ENCODE data around the gene ESM1. TPM values are rescaled to one million over a fixed set of nuclear protein-coding genes. Genes with fewer than 3 reads are reported as not detected.

Gene ESM1
- total and polyA plus RNA-seq, 3 experiments from 2014 or later: 0.20 to 1.7 (median 0.37) TPM

- Mint-ChIP-seq H3K9me3 (peaks cover 0 to 18% (median 9%) of the 10 kb centered on the region in 5 donors), H3K4me3 (no peak overlapping the region), H3K36me3 (peaks cover 0 to 16% (median 0%) of the 10 kb centered on the region in 3 donors), H3K27ac (no peak overlapping the region), H3K27me3 (no peaks in the 10 kb centered on the region), H3K4me1 (peaks cover 0 to 5% (median 4%) of the 10 kb centered on the region in 3 donors)
- H3K4me1 ChIP-seq (ENCODE audit: insufficient read depth, low read length): no peaks in the 10 kb centered on the region
- no peaks in the 10 kb centered on the region for H3K9me3 ChIP-seq (ENCODE audit: low read length)
- POLR2A ChIA-PET: no interaction called here
- H3K27me3 ChIP-seq (ENCODE audit: insufficient read depth, low read length, poor library complexity, severe bottlenecking): no peaks in the 10 kb centered on the region
- H3K4me3 ChIP-seq (ENCODE audit: low read length): no peak overlapping the region
- DNase-seq: no peak
- H3K36me3 ChIP-seq (ENCODE audit: insufficient read depth, low read length): no peaks in the 10 kb centered on the region
- no peak overlapping the region for H3K27ac ChIP-seq (ENCODE audit: low read depth, low read length)
- CTCF ChIA-PET: interaction anchor here (1.3 to 7.7 kb wide), 2 partner anchors 13 to 189 kb away, joined by 5 to 34 read pairs; no protein-coding TSS in a partner anchor
These were observed 28.5 kb downstream of the ESM1 start for GRCh38 chr5:54956922-54957321.

GRCh38 chr5:54947187-54947586, 38.2 kb downstream of the ESM1 start:
- Histone ChIP-seq H3K36me3 (ENCODE audit: insufficient read depth, low read length) (no peaks in the 10 kb centered on the region), H3K4me1 (ENCODE audit: insufficient read depth, low read length) (no peaks in the 10 kb centered on the region), H3K4me3 (ENCODE audit: low read length) (no peak overlapping the region), H3K27ac (ENCODE audit: low read depth, low read length) (no peak overlapping the region), H3K9me3 (ENCODE audit: low read length) (no peaks in the 10 kb centered on the region), H3K27me3 (ENCODE audit: insufficient read depth, low read length, poor library complexity, severe bottlenecking) (no peaks in the 10 kb centered on the region)
- Mint-ChIP-seq H3K27me3 (no peaks in the 10 kb centered on the region), H3K4me1 (peaks cover 0 to 5% (median 4%) of the 10 kb centered on the region in 3 donors), H3K4me3 (no peak overlapping the region), H3K9me3 (peaks cover 0 to 5% (median 0%) of the 10 kb centered on the region in 5 donors), H3K36me3 (no peaks in the 10 kb centered on the region), H3K27ac (peak overlapping the region in 1 of 8 donors; percentile 37)
- ChIA-PET POLR2A (no interaction called here), CTCF (interaction anchor here (1.1 to 1.5 kb wide), 2 partner anchors 127 to 199 kb away, joined by 3 to 4 read pairs; no protein-coding TSS in a partner anchor)
- DNase-seq: no peak

GRCh38 chr5:54946306-54946819, 39.0 kb downstream of the ESM1 start:
- Mint-ChIP-seq H3K4me3 (no peak overlapping the region), H3K36me3 (no peaks in the 10 kb centered on the region), H3K9me3 (no peaks in the 10 kb centered on the region), H3K4me1 (peaks cover 0 to 5% (median 4%) of the 10 kb centered on the region in 3 donors), H3K27ac (no peak overlapping the region), H3K27me3 (no peaks in the 10 kb centered on the region)
- Histone ChIP-seq H3K36me3 (ENCODE audit: insufficient read depth, low read length) (no peaks in the 10 kb centered on the region), H3K27me3 (ENCODE audit: insufficient read depth, low read length, poor library complexity, severe bottlenecking) (no peaks in the 10 kb centered on the region), H3K9me3 (ENCODE audit: low read length) (no peaks in the 10 kb centered on the region), H3K27ac (ENCODE audit: low read depth, low read length) (no peak overlapping the region), H3K4me1 (ENCODE audit: insufficient read depth, low read length) (no peaks in the 10 kb centered on the region), H3K4me3 (ENCODE audit: low read length) (no peak overlapping the region)
- ChIA-PET POLR2A (no interaction called here), CTCF (interaction anchor here (1.1 to 3.9 kb wide), 3 partner anchors 128 to 195 kb away, joined by 3 to 40 read pairs (median 31); partner anchors contain the start of gene GZMA)
- DNase-seq: no peak

GRCh38 chr5:54944364-54944763, 41.0 kb downstream of the ESM1 start:
- H3K27ac Mint-ChIP-seq: no peak overlapping the region
- H3K4me1 ChIP-seq (ENCODE audit: insufficient read depth, low read length): no peaks in the 10 kb centered on the region
- ChIA-PET POLR2A (interaction anchor here (0.6 to 1.5 kb wide), 4 partner anchors 31 to 188 kb away, joined by 3 to 7 read pairs (median 4); no protein-coding TSS in a partner anchor), CTCF (interaction anchor here (0.6 to 3.9 kb wide), 42 partner anchors 13 to 426 kb away, joined by 3 to 42 read pairs (median 8); partner anchors contain the start of genes GPX8, GZMA, GZMK and SNX18)
- no peak overlapping the region for H3K4me3 Mint-ChIP-seq
- no peaks in the 10 kb centered on the region for H3K27me3 Mint-ChIP-seq
- no peak overlapping the region for H3K4me3 ChIP-seq (ENCODE audit: low read length)
- DNase-seq: peak; percentile 7 to 56 (median 45)
- H3K4me1 Mint-ChIP-seq: peaks cover 0 to 5% (median 4%) of the 10 kb centered on the region in 3 donors
- H3K36me3 Mint-ChIP-seq: no peaks in the 10 kb centered on the region
- H3K36me3 ChIP-seq (ENCODE audit: insufficient read depth, low read length): no peaks in the 10 kb centered on the region
- no peak overlapping the region for H3K27ac ChIP-seq (ENCODE audit: low read depth, low read length)
- no peaks in the 10 kb centered on the region for H3K9me3 ChIP-seq (ENCODE audit: low read length)
- no peaks in the 10 kb centered on the region for H3K9me3 Mint-ChIP-seq
- no peaks in the 10 kb centered on the region for H3K27me3 ChIP-seq (ENCODE audit: insufficient read depth, low read length, poor library complexity, severe bottlenecking)

- POLR2A ChIA-PET: no interaction called here
- no peak overlapping the region for H3K4me3 ChIP-seq (ENCODE audit: low read length)
- no peak overlapping the region for H3K27ac Mint-ChIP-seq
- peaks cover 0 to 5% (median 4%) of the 10 kb centered on the region in 3 donors for H3K4me1 Mint-ChIP-seq
- CTCF ChIA-PET: interaction anchor here (1.0 to 3.6 kb wide), 8 partner anchors 16 to 220 kb away, joined by 3 to 42 read pairs (median 17); partner anchors contain the start of gene GPX8
- H3K9me3 ChIP-seq (ENCODE audit: low read length): no peaks in the 10 kb centered on the region
- no peaks in the 10 kb centered on the region for H3K27me3 ChIP-seq (ENCODE audit: insufficient read depth, low read length, poor library complexity, severe bottlenecking)
- H3K36me3 ChIP-seq (ENCODE audit: insufficient read depth, low read length): no peaks in the 10 kb centered on the region
- H3K27ac ChIP-seq (ENCODE audit: low read depth, low read length): no peak overlapping the region
- H3K4me3 Mint-ChIP-seq: no peak overlapping the region
- no peaks in the 10 kb centered on the region for H3K27me3 Mint-ChIP-seq
- H3K36me3 Mint-ChIP-seq: no peaks in the 10 kb centered on the region
- no peak for DNase-seq
- H3K9me3 Mint-ChIP-seq: no peaks in the 10 kb centered on the region
- H3K4me1 ChIP-seq (ENCODE audit: insufficient read depth, low read length): no peaks in the 10 kb centered on the region
These were observed 43.2 kb downstream of the ESM1 start for GRCh38 chr5:54942064-54942778.

- ChIA-PET CTCF (no interaction called here), POLR2A (no interaction called here)
- Histone ChIP-seq H3K4me1 (ENCODE audit: insufficient read depth, low read length) (no peaks in the 10 kb centered on the region), H3K36me3 (ENCODE audit: insufficient read depth, low read length) (no peaks in the 10 kb centered on the region), H3K9me3 (ENCODE audit: low read length) (no peaks in the 10 kb centered on the region), H3K4me3 (ENCODE audit: low read length) (no peak overlapping the region), H3K27me3 (ENCODE audit: insufficient read depth, low read length, poor library complexity, severe bottlenecking) (no peaks in the 10 kb centered on the region), H3K27ac (ENCODE audit: low read depth, low read length) (no peak overlapping the region)
- no peak for DNase-seq
- H3K4me1 Mint-ChIP-seq: no peaks in the 10 kb centered on the region
- H3K27ac Mint-ChIP-seq: no peak overlapping the region
- H3K36me3 Mint-ChIP-seq: no peaks in the 10 kb centered on the region
- no peaks in the 10 kb centered on the region for H3K9me3 Mint-ChIP-seq
- H3K27me3 Mint-ChIP-seq: peaks cover 4 to 7% of the 10 kb centered on the region in 2 donors
- H3K4me3 Mint-ChIP-seq: no peak overlapping the region
These were observed 49.2 kb downstream of the ESM1 start for GRCh38 chr5:54936201-54936600.

GRCh38 chr5:54932789-54933188, 52.6 kb downstream of the ESM1 start:
- POLR2A ChIA-PET: no interaction called here
- H3K4me3 Mint-ChIP-seq: no peak overlapping the region

GRCh38 chr5:54930736-54931135, 54.7 kb downstream of the ESM1 start:
- POLR2A ChIA-PET: no interaction called here
- no peaks in the 10 kb centered on the region for H3K4me1 ChIP-seq (ENCODE audit: insufficient read depth, low read length)

More at GRCh38 chr5:54932789-54933188, 52.6 kb downstream of the ESM1 start:
- Mint-ChIP-seq H3K4me1 (no peaks in the 10 kb centered on the region), H3K36me3 (no peaks in the 10 kb centered on the region), H3K9me3 (no peaks in the 10 kb centered on the region), H3K27me3 (peaks cover 4 to 7% of the 10 kb centered on the region in 2 donors), H3K27ac (no peak overlapping the region)
- Histone ChIP-seq H3K27ac (ENCODE audit: low read depth, low read length) (no peak overlapping the region), H3K9me3 (ENCODE audit: low read length) (no peaks in the 10 kb centered on the region), H3K36me3 (ENCODE audit: insufficient read depth, low read length) (no peaks in the 10 kb centered on the region), H3K27me3 (ENCODE audit: insufficient read depth, low read length, poor library complexity, severe bottlenecking) (no peaks in the 10 kb centered on the region), H3K4me3 (ENCODE audit: low read length) (no peak overlapping the region), H3K4me1 (ENCODE audit: insufficient read depth, low read length) (no peaks in the 10 kb centered on the region)
- no peak for DNase-seq
- CTCF ChIA-PET: no interaction called here

More at GRCh38 chr5:54930736-54931135, 54.7 kb downstream of the ESM1 start:
- H3K27ac ChIP-seq (ENCODE audit: low read depth, low read length): no peak overlapping the region
- H3K27me3 ChIP-seq (ENCODE audit: insufficient read depth, low read length, poor library complexity, severe bottlenecking): no peaks in the 10 kb centered on the region
- no peak for DNase-seq
- H3K36me3 Mint-ChIP-seq: no peaks in the 10 kb centered on the region
- no peaks in the 10 kb centered on the region for H3K4me1 Mint-ChIP-seq
- H3K9me3 Mint-ChIP-seq: peaks cover 3 to 12% (median 8%) of the 10 kb centered on the region in 5 donors
- H3K36me3 ChIP-seq (ENCODE audit: insufficient read depth, low read length): no peaks in the 10 kb centered on the region
- H3K9me3 ChIP-seq (ENCODE audit: low read length): no peaks in the 10 kb centered on the region
- CTCF ChIA-PET: interaction anchor here (1.4 to 2.0 kb wide), 5 partner anchors 14 to 229 kb away, joined by 3 to 9 read pairs (median 4); partner anchors contain the start of gene GPX8
- no peak overlapping the region for H3K27ac Mint-ChIP-seq
- peaks cover 4 to 7% of the 10 kb centered on the region in 2 donors for H3K27me3 Mint-ChIP-seq
- no peak overlapping the region for H3K4me3 Mint-ChIP-seq
- no peak overlapping the region for H3K4me3 ChIP-seq (ENCODE audit: low read length)

Data from CD8-positive, alpha-beta memory T cell (primary cell).